Fibroblast of pulmonary artery (primary cell): ENCODE data around the gene WFDC10B.
"Not testable (repeated sequence)": the region's sequence is repeated elsewhere in the genome, so short reads cannot be mapped to it uniquely, and the experiment has no call there.

Experiments
- DNase-seq: peaks from one replicate; pipeline ENCODE4 v3.0.0-alpha.2; 2010; ENCODE audit warnings: low read depth
- H3K4me3 ChIP-seq: replicated peaks from 2 replicates; pipeline ENCODE4 v1.5.1; 2011; ENCODE audit warnings: low read depth, mild to moderate bottlenecking, control low read depth, low read length, moderate library complexity
- CTCF ChIP-seq: IDR thresholded peaks from 2 replicates; pipeline ENCODE4 v1.5.1; 2011; ENCODE audit warnings: mild to moderate bottlenecking, control low read depth, low read length, inconsistent platforms; ENCODE audit errors: missing control alignments

The WFDC10B gene

GRCh38 chr20:45732199-45732598 lies 27.4 kb upstream of the WFDC10B start:
- H3K4me3 ChIP-seq, result no peak overlapping the region
- no peak for DNase-seq
- no peak for TF ChIP-seq CTCF

- DNase-seq, result no peak
- no peak for TF ChIP-seq CTCF
- no peak overlapping the region for H3K4me3 ChIP-seq
Measured at GRCh38 chr20:45727044-45727443, 22.2 kb upstream of the WFDC10B start.

GRCh38 chr20:45725134-45725533 lies 20.3 kb upstream of the WFDC10B start:
- DNase-seq, result peak; percentile 1
- no peak for TF ChIP-seq CTCF

GRCh38 chr20:45722047-45722446 lies 17.2 kb upstream of the WFDC10B start, which contains the start of gene SPINT4:
Gene SPINT4, plus strand, starts transcription at chr20:45722347. Its CDS starts 21 bp downstream, at chr20:45722368.
- no peak for TF ChIP-seq CTCF
- H3K4me3 ChIP-seq, result no peak within 1 kb of the TSS
- no peak for DNase-seq

More at GRCh38 chr20:45725134-45725533, 20.3 kb upstream of the WFDC10B start:
- no peak overlapping the region for H3K4me3 ChIP-seq

GRCh38 chr20:45716141-45716688 lies 11.4 kb upstream of the WFDC10B start:
- not testable (repeated sequence) for DNase-seq

GRCh38 chr20:45701873-45702272 lies 2.9 kb downstream of the WFDC10B start, which contains the start of gene WFDC13:
Gene WFDC13, plus strand, starts transcription at chr20:45702038. Its CDS starts 86 bp downstream, at chr20:45702124.
- no peak within 1 kb of the TSS for H3K4me3 ChIP-seq
- DNase-seq, result no peak
- no peak for TF ChIP-seq CTCF

More at GRCh38 chr20:45716141-45716688, 11.4 kb upstream of the WFDC10B start:
- not testable (repeated sequence) for H3K4me3 ChIP-seq

- no peak for TF ChIP-seq CTCF
- no peak overlapping the region for H3K4me3 ChIP-seq
- DNase-seq, result no peak
Measured at GRCh38 chr20:45701104-45701503, 3.7 kb downstream of the WFDC10B start.
